Smooth muscle cell (in vitro differentiated cells): ENCODE measurements around the gene FANCD2. TPM values are rescaled to one million over a fixed set of nuclear protein-coding genes. Genes with fewer than 3 reads are reported as not detected.

Experiments
- DNase-seq: peaks from one replicate; lab custom pipeline; 2025; ENCODE audit not compliant: unreplicated experiment; lab: John Stamatoyannopoulos, UW
- H2AFZ ChIP-seq: fragments of 200-600 bp; sonication (generic); 2 replicates; pipeline ENCODE4 v1.6.0; 2016; ENCODE audit warnings: antibody characterized with exemption, low read depth, mild to moderate bottlenecking
- H3F3A ChIP-seq: fragments of 200-600 bp; sonication (generic); 2 replicates; pipeline ENCODE4 v1.6.0; 2017; ENCODE audit warnings: antibody characterized with exemption, low read depth
- H3K27ac ChIP-seq: fragments of 200-600 bp; sonication (generic); 2 replicates; pipeline ENCODE4 v1.5.1; 2016; ENCODE audit warnings: low read depth, mild to moderate bottlenecking
- H3K27me3 ChIP-seq: fragments of 200-600 bp; sonication (generic); 2 replicates; pipeline ENCODE4 v1.6.1; 2016; ENCODE audit warnings: low read depth, mild to moderate bottlenecking
- H3K36me3 ChIP-seq: fragments of 200-600 bp; sonication (generic); 2 replicates; pipeline ENCODE4 v1.5.1; 2016; ENCODE audit warnings: low read depth
- H3K4me1 ChIP-seq: fragments of 200-600 bp; sonication (generic); 2 replicates; pipeline ENCODE4 v1.5.1; 2016; ENCODE audit warnings: low read depth
- H3K4me2 ChIP-seq: fragments of 200-600 bp; sonication (generic); 2 replicates; pipeline ENCODE4 v1.6.0; 2016; ENCODE audit warnings: mild to moderate bottlenecking
- H3K4me3 ChIP-seq: fragments of 200-600 bp; sonication (generic); 2 replicates; pipeline ENCODE4 v1.5.1; 2016; ENCODE audit warnings: mild to moderate bottlenecking
- H3K79me2 ChIP-seq: fragments of 200-600 bp; sonication (generic); 2 replicates; pipeline ENCODE4 v1.6.0; 2016; ENCODE audit warnings: low read depth, mild to moderate bottlenecking
- H3K9ac ChIP-seq: fragments of 200-600 bp; sonication (generic); 2 replicates; pipeline ENCODE4 v1.6.0; 2016; ENCODE audit warnings: low read depth
- H3K9me3 ChIP-seq: fragments of 200-600 bp; sonication (generic); replicated peaks from 2 replicates; pipeline ENCODE4 v1.5.1; 2016; ENCODE audit warnings: low read depth
- H4K20me1 ChIP-seq: fragments of 200-600 bp; sonication (generic); 2 replicates; pipeline ENCODE4 v1.6.0; 2016; ENCODE audit warnings: low read depth
- CTCF ChIP-seq: fragments of 200-600 bp; sonication (generic); IDR thresholded peaks from 2 replicates; pipeline ENCODE4 v1.5.1; 2017; ENCODE audit warnings: borderline replicate concordance, mild to moderate bottlenecking, antibody characterized with exemption; ENCODE audit not compliant: insufficient read depth, poor library complexity, severe bottlenecking
- WGBS: methylation state at CpG from one replicate; pipeline ENCODE4 v1.1.7; 2016; ENCODE audit warnings: low lambda C conversion rate; 5-methylcytosine and 5-hydroxymethylcytosine counted together
- polyA plus RNA-seq: library from polyadenylated mRNA; unstranded; fragments of >200 nt; fragmentation: Nextera tagmentation; extraction: Ambion mirVana; gene quantifications from 2 replicates; pipeline ENCODE4 v1.2.1, GENCODE V29; 2016
- total RNA-seq: library from RNA; depleted of rRNA; stranded (reverse); fragments of >200 nt; gene quantifications from 2 replicates; pipeline ENCODE4 v1.2.3, GENCODE V29; 2014

FANCD2 gene
- total and polyA plus RNA-seq, 2 experiments from 2014 or later = 4.4 to 7.6 TPM

GRCh38 chr3:10019326-10019725, 6.9 kb upstream of the FANCD2 start:
- 89% methylated on average over 5 of the region's 5 CpGs for WGBS

DNA sequence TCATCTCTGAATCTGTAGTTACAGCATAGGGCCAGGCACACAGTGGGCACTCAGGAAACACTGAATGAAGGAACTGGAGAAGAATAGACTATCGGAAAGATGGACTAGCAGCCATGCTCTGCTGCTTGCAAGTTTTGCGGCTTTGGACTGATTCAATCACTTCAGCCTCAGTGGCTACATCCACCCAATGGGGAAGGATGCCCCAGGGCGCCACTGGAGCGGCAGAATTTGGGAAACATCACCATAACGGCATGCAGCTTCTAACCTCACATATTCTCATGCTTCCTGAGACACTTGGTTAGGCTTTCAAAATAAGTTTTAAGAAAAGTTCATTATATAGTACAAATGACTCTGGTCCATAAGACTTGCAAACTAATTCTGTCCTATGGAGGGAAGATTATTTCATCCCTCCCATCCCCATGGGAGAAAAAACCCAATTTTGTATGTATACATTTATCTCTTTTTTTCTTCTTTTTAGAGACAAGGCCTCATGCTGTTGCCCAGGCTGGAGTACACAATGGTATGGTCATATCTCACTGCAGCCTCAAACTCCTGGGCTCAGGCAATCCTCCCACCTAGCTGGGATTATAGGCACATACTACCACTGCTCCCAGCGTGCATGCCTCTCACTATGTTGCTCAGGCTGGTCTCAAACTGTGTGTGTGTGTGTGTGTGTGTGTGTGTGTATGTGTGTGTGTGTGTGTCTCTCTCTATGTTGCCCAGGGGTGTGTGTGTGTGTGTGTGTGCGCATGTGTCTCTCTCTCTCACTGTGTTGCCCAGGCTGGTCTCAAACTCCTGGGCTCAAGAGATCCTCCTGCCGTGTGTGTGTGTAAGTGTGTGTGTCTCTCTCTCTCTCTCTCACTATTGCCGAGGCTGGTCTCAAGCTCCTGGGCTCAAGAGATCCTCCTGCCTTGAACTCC, 4.1 kb upstream of the FANCD2 start:
- Histone ChIP-seq H3K79me2 (peaks cover 12% of the 10 kb centered on the region), H3K27ac (no peak overlapping the region), H3K4me3 (no peak overlapping the region), H3K9ac (no peak overlapping the region), H3F3A (no peaks in the 10 kb centered on the region), H3K4me1 (peaks cover 12% of the 10 kb centered on the region), H3K36me3 (peaks cover 3% of the 10 kb centered on the region), H3K4me2 (no peak overlapping the region), H2AFZ (no peak overlapping the region), H4K20me1 (peaks cover 32% of the 10 kb centered on the region), H3K9me3 (no peaks in the 10 kb centered on the region), H3K27me3 (no peaks in the 10 kb centered on the region)
- 95% methylated on average over 9 of the region's 9 CpGs for WGBS
- no peak for DNase-seq
- no peak for TF ChIP-seq CTCF

More at GRCh38 chr3:10019326-10019725, 6.9 kb upstream of the FANCD2 start:
- Histone ChIP-seq H3K4me3 (no peak overlapping the region), H3F3A (peaks cover 5% of the 10 kb centered on the region), H3K4me2 (no peak overlapping the region), H3K27ac (no peak overlapping the region), H2AFZ (no peak overlapping the region), H3K9ac (no peak overlapping the region), H3K9me3 (no peaks in the 10 kb centered on the region), H3K4me1 (no peaks in the 10 kb centered on the region), H3K79me2 (no peaks in the 10 kb centered on the region), H3K27me3 (no peaks in the 10 kb centered on the region), H3K36me3 (peaks cover 3% of the 10 kb centered on the region), H4K20me1 (peaks cover 32% of the 10 kb centered on the region)
- no peak for TF ChIP-seq CTCF
- no peak for DNase-seq

DNA sequence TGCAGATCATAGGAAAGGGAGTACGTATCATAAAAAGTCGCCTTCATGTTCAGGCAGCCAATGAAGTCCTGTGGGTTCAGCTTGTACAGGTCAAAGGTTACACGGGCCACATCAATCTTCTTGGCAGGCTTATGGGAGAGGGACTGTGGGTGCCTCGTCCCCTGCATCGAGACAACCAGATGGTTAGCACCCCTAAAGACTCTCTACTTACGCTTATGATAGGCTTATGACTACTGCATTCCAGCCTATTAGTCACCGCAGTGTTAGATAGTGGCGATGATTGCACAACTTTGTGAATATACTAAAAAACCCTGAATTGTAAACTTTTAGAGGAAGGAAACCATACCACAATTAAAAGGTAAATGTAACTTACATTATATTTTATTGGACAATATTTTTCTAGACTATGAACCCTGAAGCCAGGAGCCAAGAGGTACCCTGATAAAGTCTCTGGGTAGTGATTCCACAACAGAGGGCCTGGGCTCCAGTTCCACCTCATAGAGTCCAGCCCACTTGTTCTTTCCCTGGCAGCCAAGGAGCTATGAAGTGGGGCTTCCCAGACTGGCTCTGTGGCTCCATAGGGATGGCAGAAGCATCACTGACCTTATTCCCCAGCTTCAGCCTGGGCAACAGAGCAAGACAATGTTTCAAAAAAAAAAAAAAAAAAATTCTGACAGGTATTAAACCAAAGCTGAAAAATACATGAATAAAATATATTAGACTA, 2.5 kb upstream of the FANCD2 start:
- Histone ChIP-seq H2AFZ (no peak overlapping the region), H3K36me3 (peaks cover 3% of the 10 kb centered on the region), H3K27me3 (no peaks in the 10 kb centered on the region), H3F3A (no peaks in the 10 kb centered on the region), H3K4me1 (peaks cover 15% of the 10 kb centered on the region), H3K4me3 (no peak overlapping the region), H3K4me2 (peak overlapping the region; percentile 100), H3K9me3 (no peaks in the 10 kb centered on the region), H3K79me2 (peaks cover 12% of the 10 kb centered on the region), H3K27ac (peak overlapping the region; percentile 78), H3K9ac (peak overlapping the region; percentile 13), H4K20me1 (peaks cover 18% of the 10 kb centered on the region)
- 53% methylated on average over 8 of the region's 8 CpGs for WGBS
- no peak for TF ChIP-seq CTCF
- DNase-seq = no peak
